M059J (cell line): Measurements from ENCODE around the gene SHOC1. TPM values are rescaled to one million over a fixed set of nuclear protein-coding genes. Genes with fewer than 3 reads are reported as not detected.
"Not testable (repeated sequence)": the region's sequence is repeated elsewhere in the genome, so short reads cannot be mapped to it uniquely, and the experiment has no call there.

Source experiments
- DNase-seq: peaks from one replicate; pipeline ENCODE4 v3.0.0-alpha.2; 2012; ENCODE audit warnings: low read depth
- total RNA-seq: library from RNA; depleted of rRNA; stranded (reverse); fragments of >200 nt; shearing (Covaris generic); gene quantifications from 2 replicates; pipeline ENCODE4 v1.2.3, GENCODE V29; 2014; rRNA removed

SHOC1 gene
- 0.02 and 0.10 TPM in 2 replicates for total RNA-seq

GRCh38 chr9:111794835-111795556, at the start of gene SHOC1:
Gene SHOC1, minus strand, starts transcription at chr9:111794937. Its CDS starts 3,519 bp downstream, at chr9:111791418.
- no peak for DNase-seq

GRCh38 chr9:111843971-111844370, 49.2 kb upstream of the SHOC1 start:
- no peak for DNase-seq

GRCh38 chr9:111842313-111842712, 47.6 kb upstream of the SHOC1 start:
- DNase-seq = no peak

DNA sequence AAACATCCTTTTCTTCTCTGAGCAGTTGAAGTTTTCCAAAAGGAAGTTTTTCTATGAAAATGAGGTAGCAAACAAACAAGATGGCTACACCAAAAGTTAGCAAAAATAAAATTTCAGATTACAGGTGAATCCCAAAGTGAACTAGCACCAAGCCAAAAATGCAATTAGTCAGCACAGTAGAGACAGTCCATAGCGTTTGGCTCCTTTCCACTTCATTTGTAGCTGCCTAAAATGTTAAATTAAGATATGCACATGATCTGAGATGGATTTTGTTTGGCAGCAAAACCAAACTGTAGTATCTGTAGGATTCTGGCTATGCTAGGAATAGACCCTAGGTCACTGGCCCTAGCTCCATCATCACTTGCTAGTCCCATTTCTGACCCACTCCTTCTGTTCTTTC, 45.7 kb upstream of the SHOC1 start:
- DNase-seq = no peak

GRCh38 chr9:111839987-111840386, 45.2 kb upstream of the SHOC1 start:
- peak; percentile 45 for DNase-seq

DNA sequence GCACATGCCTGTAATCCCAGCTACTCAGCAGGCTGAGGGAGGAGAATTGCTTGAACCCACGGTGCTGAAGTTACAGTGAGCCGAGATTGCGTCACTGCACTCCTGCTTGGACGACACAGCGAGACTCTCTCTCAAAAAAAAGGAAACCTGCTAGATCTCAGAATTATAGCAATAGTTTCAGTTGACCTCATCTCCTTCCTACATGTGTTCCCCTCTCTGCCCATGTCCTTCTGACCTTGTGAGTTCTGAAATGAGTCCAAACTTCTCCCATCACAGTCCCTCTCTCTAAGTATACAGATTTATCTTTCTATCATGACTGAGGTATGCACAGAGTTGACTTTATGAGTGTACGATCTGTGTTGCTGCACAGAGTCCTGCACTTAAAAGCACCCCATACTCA, 44.6 kb upstream of the SHOC1 start:
- DNase-seq = peak; percentile 21

GRCh38 chr9:111838439-111838838, 43.7 kb upstream of the SHOC1 start:
- no peak for DNase-seq

- no peak for DNase-seq
Measured at GRCh38 chr9:111836311-111836710, 41.6 kb upstream of the SHOC1 start.

DNA sequence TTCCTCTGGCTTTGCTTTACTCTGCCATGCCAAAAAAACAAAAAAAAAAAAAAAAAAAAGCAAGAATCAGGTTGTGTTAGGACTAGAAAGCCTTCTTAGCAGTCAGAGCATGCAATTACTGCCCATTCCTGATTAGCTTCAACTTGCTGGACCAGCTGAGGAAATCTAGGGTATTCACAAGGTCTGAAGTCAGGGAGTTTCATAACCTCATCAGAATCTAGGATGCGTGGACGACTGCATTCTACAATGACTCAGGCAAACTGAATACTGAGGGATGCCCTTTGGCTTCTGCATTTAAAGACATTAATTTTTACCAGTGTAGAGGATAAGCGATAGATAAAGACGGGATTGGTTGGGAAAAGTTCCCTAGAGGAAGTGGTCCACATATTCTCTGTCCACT, 39.2 kb upstream of the SHOC1 start:
- no peak for DNase-seq

DNA sequence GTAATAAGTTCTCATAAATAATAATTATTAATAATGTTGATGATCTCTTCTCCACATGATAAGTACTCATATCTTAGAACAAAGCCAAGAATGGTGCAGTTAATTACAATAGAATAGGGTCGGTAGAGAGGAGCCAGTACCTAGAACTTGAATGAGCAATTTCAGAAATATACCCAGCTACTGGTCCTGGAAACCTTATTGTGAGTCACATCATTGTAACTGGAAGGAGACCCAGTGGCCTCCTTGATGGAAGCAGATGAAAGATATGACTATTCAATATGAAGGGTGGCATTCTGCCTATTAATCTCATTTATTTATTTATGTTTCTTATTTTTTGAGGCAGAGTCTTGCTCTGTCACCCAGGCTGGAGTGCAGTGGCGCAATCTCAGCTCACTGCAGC, 37.7 kb upstream of the SHOC1 start:
- DNase-seq = peak; percentile 38

GRCh38 chr9:111831371-111832108, 36.8 kb upstream of the SHOC1 start:
- DNase-seq = no peak

GRCh38 chr9:111828193-111828592, 33.5 kb upstream of the SHOC1 start:
- peak; percentile 28 for DNase-seq

GRCh38 chr9:111825468-111826145, 30.9 kb upstream of the SHOC1 start:
- no peak for DNase-seq

GRCh38 chr9:111821006-111821528, 26.3 kb upstream of the SHOC1 start:
- no peak for DNase-seq

DNA sequence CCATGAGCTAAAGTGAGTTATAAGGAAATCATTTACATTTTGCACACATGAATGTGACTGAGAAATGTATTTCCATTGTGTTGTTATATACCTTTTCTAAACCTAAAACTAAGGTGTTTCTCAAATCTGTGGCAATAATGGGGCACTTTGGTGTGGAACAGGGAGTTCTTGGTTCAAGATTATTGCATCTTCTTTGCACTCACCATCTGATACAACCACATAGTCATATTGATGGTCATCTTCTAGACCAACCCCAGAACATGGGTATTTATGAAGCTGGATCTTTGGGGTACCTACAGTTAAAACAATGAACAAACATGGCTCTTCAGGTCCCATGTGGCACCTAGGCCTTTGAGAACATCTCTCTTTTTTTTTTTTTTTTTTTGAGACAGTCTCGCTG, 24.6 kb upstream of the SHOC1 start:
- no peak for DNase-seq

- DNase-seq = no peak
Measured at GRCh38 chr9:111815285-111816070, 20.7 kb upstream of the SHOC1 start.

GRCh38 chr9:111812337-111812736, 17.6 kb upstream of the SHOC1 start:
- no peak for DNase-seq

- DNase-seq = no peak
Measured at GRCh38 chr9:111810908-111811307, 16.2 kb upstream of the SHOC1 start.

GRCh38 chr9:111810415-111810814, 15.7 kb upstream of the SHOC1 start:
- DNase-seq = not testable (repeated sequence)

GRCh38 chr9:111807197-111807596, 12.5 kb upstream of the SHOC1 start:
- no peak for DNase-seq

GRCh38 chr9:111806259-111806658, 11.5 kb upstream of the SHOC1 start:
- DNase-seq = no peak

- DNase-seq = peak; percentile 81
Measured at GRCh38 chr9:111805830-111806241, 11.1 kb upstream of the SHOC1 start.
